IMR-90 (cell line): ENCODE results near the gene TGOLN2.

Experiments
- CTCF ChIP-seq: conservative IDR thresholded peaks from 2 replicates; pipeline ENCODE4 v1.5.1; 2012; ENCODE audit warnings: mild to moderate bottlenecking, low read depth, low read length, improper control_type of control experiment
- ELK1 ChIP-seq: fragments of 150-350 bp; IDR thresholded peaks from 2 replicates; pipeline ENCODE4 v1.6.1; 2016; ENCODE audit warnings: low read depth, mild to moderate bottlenecking, low read length, moderate library complexity, borderline replicate concordance
- POLR2A ChIP-seq: IDR thresholded peaks from 2 replicates; pipeline ENCODE4 v1.6.1; 2012; ENCODE audit warnings: mild to moderate bottlenecking, low read depth, low read length
- RFX5 ChIP-seq: IDR thresholded peaks from 2 replicates; pipeline ENCODE4 v1.8.0; 2012; ENCODE audit warnings: low read depth, mild to moderate bottlenecking, low read length, moderate library complexity
- USF2 ChIP-seq: fragments of 150-350 bp; IDR thresholded peaks from 2 replicates; pipeline ENCODE4 v1.6.1; 2017; ENCODE audit warnings: mild to moderate bottlenecking, antibody characterized with exemption, low read length, low read depth

- TF ChIP-seq RFX5 = no peak
- no peak for TF ChIP-seq CTCF
- no peak for TF ChIP-seq ELK1
- TF ChIP-seq POLR2A = no peak
- no peak for TF ChIP-seq USF2
Observed at GRCh38 chr2:85368921-85369320, 41.1 kb upstream of the TGOLN2 start.
